Erythroblast (primary cell): Measurements from ENCODE around the gene ZFYVE28.
"Not testable (repeated sequence)": the region's sequence is repeated elsewhere in the genome, so short reads cannot be mapped to it uniquely, and the experiment has no call there.

ENCODE experiments used
- DNase-seq, 2 experiments: peaks; one replicate each; lab custom pipeline; 2025; lab: John Stamatoyannopoulos, UW
- GATA1 ChIP-seq: IDR thresholded peaks from 2 replicates; pipeline ENCODE4 v1.6.1; 2011; ENCODE audit warnings: low read depth, mild to moderate bottlenecking, control low read depth, low read length, moderate library complexity
- POLR2A ChIP-seq: IDR thresholded peaks from 2 replicates; pipeline ENCODE4 v1.6.1; 2011; ENCODE audit warnings: mild to moderate bottlenecking, low read length

ZFYVE28 gene

GRCh38 chr4:2390784-2391421 lies 27.5 kb downstream of the ZFYVE28 start:
- DNase-seq = no peak

GRCh38 chr4:2390146-2390545 lies 28.3 kb downstream of the ZFYVE28 start:
- no peak for TF ChIP-seq GATA1
- TF ChIP-seq POLR2A = no peak
- no peak for DNase-seq

More at GRCh38 chr4:2390784-2391421, 27.5 kb downstream of the ZFYVE28 start:
- TF ChIP-seq GATA1 = no peak
- no peak for TF ChIP-seq POLR2A

- no peak for TF ChIP-seq GATA1
- TF ChIP-seq POLR2A = no peak
- DNase-seq = no peak
These were observed 28.8 kb downstream of the ZFYVE28 start for GRCh38 chr4:2389691-2390090.

GRCh38 chr4:2388429-2389182 lies 29.8 kb downstream of the ZFYVE28 start:
- TF ChIP-seq POLR2A (no peak), GATA1 (no peak)
- DNase-seq = no peak

- TF ChIP-seq GATA1 = no peak
- no peak for TF ChIP-seq POLR2A
- no peak for DNase-seq
These were observed 30.6 kb downstream of the ZFYVE28 start for GRCh38 chr4:2387829-2388228.

- no peak for TF ChIP-seq GATA1
- TF ChIP-seq POLR2A = no peak
- no peak for DNase-seq
These were observed 31.2 kb downstream of the ZFYVE28 start for GRCh38 chr4:2387218-2387617.

GRCh38 chr4:2386717-2387116 lies 31.7 kb downstream of the ZFYVE28 start:
- TF ChIP-seq GATA1 = no peak
- TF ChIP-seq POLR2A = no peak

GRCh38 chr4:2385516-2385915 lies 32.9 kb downstream of the ZFYVE28 start:
- no peak for TF ChIP-seq POLR2A
- TF ChIP-seq GATA1 = no peak
- no peak for DNase-seq

More at GRCh38 chr4:2386717-2387116, 31.7 kb downstream of the ZFYVE28 start:
- no peak for DNase-seq

GRCh38 chr4:2384245-2384644 lies 34.2 kb downstream of the ZFYVE28 start:
- no peak for TF ChIP-seq GATA1
- TF ChIP-seq POLR2A = no peak
- DNase-seq = no peak

GRCh38 chr4:2383760-2384159 lies 34.7 kb downstream of the ZFYVE28 start:
- DNase-seq = no peak
- no peak for TF ChIP-seq GATA1
- no peak for TF ChIP-seq POLR2A

GRCh38 chr4:2383220-2383631 lies 35.2 kb downstream of the ZFYVE28 start:
- DNase-seq = not testable (repeated sequence)

GRCh38 chr4:2382769-2383202 lies 35.7 kb downstream of the ZFYVE28 start:
- not testable (repeated sequence) for DNase-seq

GRCh38 chr4:2380589-2380988 lies 37.9 kb downstream of the ZFYVE28 start:
- not testable (repeated sequence) for DNase-seq

GRCh38 chr4:2378898-2379297 lies 39.5 kb downstream of the ZFYVE28 start:
- TF ChIP-seq GATA1 (no peak), POLR2A (no peak)
- DNase-seq = no peak

- TF ChIP-seq GATA1 = no peak
- no peak for TF ChIP-seq POLR2A
- DNase-seq = no peak
These were observed 40.0 kb downstream of the ZFYVE28 start for GRCh38 chr4:2378401-2378800.
